IMR-90 (cell line): ENCODE measurements around the gene NR2F2. TPM values are rescaled to one million over a fixed set of nuclear protein-coding genes. Genes with fewer than 3 reads are reported as not detected.

Experiments
- ATAC-seq: fragments of 200-7000 bp; cut with Tn5 transposase; 2 replicates; pipeline ENCODE4 v1.9.1; 2020; ENCODE audit warnings: low read depth, mild to moderate bottlenecking, moderate library complexity
- BruUV-seq: library from RNA; stranded (reverse); fragments of 400-500 nt; replicated peaks from 2 replicates; lab custom pipeline; 2021; lab: Mats Ljungman, UMichigan
- CTCF ChIA-PET: fragments of 300-600 bp; formaldehyde crosslinking; extraction: SDS; loops from one replicate; lab custom pipeline; 2021; ENCODE audit warnings: antibody characterized with exemption; lab: Yijun Ruan, JAX
- POLR2A ChIA-PET: fragments of 300-600 bp; sonication (Branson Sonifier 250); formaldehyde crosslinking; loops from one replicate; lab custom pipeline; 2022; ENCODE audit warnings: antibody characterized with exemption; ENCODE audit not compliant: unreplicated experiment; lab: Charles Lee
- DNase-seq: peaks from one replicate; pipeline ENCODE4 v3.0.0; 2013
- H2AFZ ChIP-seq: replicated peaks from 2 replicates; pipeline ENCODE3; 2013; ENCODE audit warnings: low read length, mild to moderate bottlenecking; ENCODE audit not compliant: poor library complexity
- H2AK5ac ChIP-seq: 2 replicates; pipeline ENCODE4 v1.6.1; 2013; ENCODE audit warnings: low read depth, low read length, inconsistent platforms
- H2AK9ac ChIP-seq: replicated peaks from 2 replicates; pipeline ENCODE3; 2013; ENCODE audit warnings: mild to moderate bottlenecking, low read depth, low read length, moderate library complexity; ENCODE audit not compliant: poor library complexity
- H2BK120ac ChIP-seq: 2 replicates; pipeline ENCODE4 v1.6.1; 2013; ENCODE audit warnings: low read depth, low read length, inconsistent platforms
- H2BK15ac ChIP-seq: 3 replicates; pipeline ENCODE4 v1.6.1; 2013; ENCODE audit warnings: low read depth, low read length, inconsistent platforms
- H2BK20ac ChIP-seq: 2 replicates; pipeline ENCODE4 v1.6.1; 2013; ENCODE audit warnings: low read depth, mild to moderate bottlenecking, inconsistent platforms, low read length, moderate library complexity
- H2BK5ac ChIP-seq: 2 replicates; pipeline ENCODE4 v1.6.1; 2013; ENCODE audit warnings: mild to moderate bottlenecking, low read depth, low read length, inconsistent platforms; ENCODE audit not compliant: poor library complexity, severe bottlenecking
- H3K14ac ChIP-seq: replicated peaks from 2 replicates; pipeline ENCODE4 v1.6.1; 2013; ENCODE audit warnings: low read depth, low read length, inconsistent platforms
- H3K18ac ChIP-seq: 2 replicates; pipeline ENCODE4 v1.6.1; 2013; ENCODE audit warnings: low read depth, low read length, control low read depth
- H3K23ac ChIP-seq: 2 replicates; pipeline ENCODE4 v1.6.1; 2013; ENCODE audit warnings: low read depth, low read length, inconsistent platforms
- H3K27ac ChIP-seq: 2 replicates; pipeline ENCODE4 v1.5.1; 2013; ENCODE audit warnings: mild to moderate bottlenecking, control low read depth, low read length; ENCODE audit not compliant: insufficient read depth
- H3K27me3 ChIP-seq: 2 replicates; pipeline ENCODE4 v1.6.1; 2013; ENCODE audit warnings: low read length; ENCODE audit not compliant: control insufficient read depth, insufficient read depth
- H3K36me3 ChIP-seq: 2 replicates; pipeline ENCODE4 v1.6.1; 2013; ENCODE audit warnings: low read length, mixed read lengths; ENCODE audit not compliant: control insufficient read depth, insufficient read depth
- H3K4ac ChIP-seq: 2 replicates; pipeline ENCODE4 v1.6.1; 2013; ENCODE audit warnings: low read depth, low read length, inconsistent platforms
- H3K4me1 ChIP-seq: 2 replicates; pipeline ENCODE4 v1.6.1; 2013; ENCODE audit warnings: low read length, mixed read lengths; ENCODE audit not compliant: control insufficient read depth, insufficient read depth
- H3K4me2 ChIP-seq: 2 replicates; pipeline ENCODE4 v1.6.1; 2013; ENCODE audit warnings: low read depth, mild to moderate bottlenecking, control low read depth, low read length, moderate library complexity
- H3K4me3 ChIP-seq: 2 replicates; pipeline ENCODE4 v1.5.1; 2013; ENCODE audit warnings: low read depth, mild to moderate bottlenecking, control low read depth, low read length, moderate library complexity; ENCODE audit not compliant: insufficient read depth
- H3K56ac ChIP-seq: 2 replicates; pipeline ENCODE4 v1.6.1; 2013; ENCODE audit warnings: low read length, inconsistent platforms; ENCODE audit not compliant: insufficient read depth; ENCODE audit errors: extremely low read depth
- H3K79me1 ChIP-seq, 2 experiments: 2 replicates each; pipeline ENCODE4 v1.6.1; 2013; ENCODE audit warnings: low read length in 2 of 2, inconsistent platforms in 1 of 2, low read depth in 1 of 2
- H3K9ac ChIP-seq: 2 replicates; pipeline ENCODE4 v1.6.1; 2013; ENCODE audit warnings: low read depth, low read length, control low read depth
- H3K9me1 ChIP-seq: 2 replicates; pipeline ENCODE4 v1.6.1; 2013; ENCODE audit warnings: low read length, inconsistent platforms; ENCODE audit not compliant: insufficient read depth
- H3K9me3 ChIP-seq: 2 replicates; pipeline ENCODE4 v1.6.1; 2013; ENCODE audit warnings: low read length; ENCODE audit not compliant: control insufficient read depth, insufficient read depth
- H4K20me1 ChIP-seq: 2 replicates; pipeline ENCODE4 v1.6.1; 2013; ENCODE audit warnings: low read length, inconsistent platforms; ENCODE audit not compliant: insufficient read depth
- H4K5ac ChIP-seq: 2 replicates; pipeline ENCODE4 v1.6.1; 2013; ENCODE audit warnings: mild to moderate bottlenecking, low read depth, low read length, control low read depth
- H4K8ac ChIP-seq, 2 experiments: 2 replicates each; pipeline ENCODE4 v1.6.1; 2013; ENCODE audit warnings: low read depth in 2 of 2, low read length in 2 of 2, control low read depth in 1 of 2, inconsistent platforms in 1 of 2
- H4K91ac ChIP-seq: 2 replicates; pipeline ENCODE4 v1.6.1; 2013; ENCODE audit warnings: low read depth, low read length, inconsistent platforms; ENCODE audit not compliant: insufficient read depth
- BHLHE40 ChIP-seq: fragments of 150-350 bp; IDR thresholded peaks from 2 replicates; pipeline ENCODE4 v1.6.1; 2016; ENCODE audit warnings: mild to moderate bottlenecking, low read depth, low read length
- CHD1 ChIP-seq: IDR thresholded peaks from 2 replicates; pipeline ENCODE4 v1.6.1; 2012; ENCODE audit warnings: low read depth, low read length, improper control_type of control experiment
- ELK1 ChIP-seq: fragments of 150-350 bp; IDR thresholded peaks from 2 replicates; pipeline ENCODE4 v1.6.1; 2016; ENCODE audit warnings: low read depth, mild to moderate bottlenecking, low read length, moderate library complexity, borderline replicate concordance
- FOS ChIP-seq: fragments of 150-350 bp; IDR thresholded peaks from 2 replicates; pipeline ENCODE4 v1.6.1; 2016; ENCODE audit warnings: low read depth, low read length
- MAFK ChIP-seq: IDR thresholded peaks from 2 replicates; pipeline ENCODE4 v1.6.1; 2012; ENCODE audit warnings: low read depth, low read length, improper control_type of control experiment
- MAZ ChIP-seq: IDR thresholded peaks from 2 replicates; pipeline ENCODE4 v1.6.1; 2012; ENCODE audit warnings: low read depth, mild to moderate bottlenecking, low read length, improper control_type of control experiment, moderate library complexity, borderline replicate concordance
- MXI1 ChIP-seq: IDR thresholded peaks from 2 replicates; pipeline ENCODE4 v1.6.1; 2012; ENCODE audit warnings: low read depth, mild to moderate bottlenecking, low read length, moderate library complexity, borderline replicate concordance
- POLR2A ChIP-seq: IDR thresholded peaks from 2 replicates; pipeline ENCODE4 v1.6.1; 2012; ENCODE audit warnings: mild to moderate bottlenecking, low read depth, low read length
- RAD21 ChIP-seq: IDR thresholded peaks from 2 replicates; pipeline ENCODE4 v1.6.1; 2012; ENCODE audit warnings: low read length, improper control_type of control experiment
- RCOR1 ChIP-seq: IDR thresholded peaks from 2 replicates; pipeline ENCODE4 v1.6.1; 2012; ENCODE audit warnings: mild to moderate bottlenecking, low read length, improper control_type of control experiment; ENCODE audit not compliant: insufficient replicate concordance
- RFX5 ChIP-seq: IDR thresholded peaks from 2 replicates; pipeline ENCODE4 v1.8.0; 2012; ENCODE audit warnings: low read depth, mild to moderate bottlenecking, low read length, moderate library complexity
- WGBS, 2 experiments: methylation state at CpG; one replicate each; pipeline versions ENCODE4 v1.1.5 to v1.1.7; 2013; ENCODE audit warnings: missing lambda C conversion rate in 2 of 2; ENCODE audit not compliant: insufficient read length in 1 of 2; ENCODE audit errors: extremely low coverage in 2 of 2; 5-methylcytosine and 5-hydroxymethylcytosine counted together
- dilution Hi-C: fragments of 300-500 bp; cut with HindIII; formaldehyde crosslinking; loops from one replicate; pipeline ENCODE4 v1.14.3; 2018; ENCODE audit warnings: low sequenced_read_pairs; ENCODE audit not compliant: unreplicated experiment
- in situ Hi-C: fragments of 300-500 bp; cut with MboI; formaldehyde crosslinking; loops from 3 replicates; pipeline ENCODE4 v1.14.3; 2019; ENCODE audit warnings: low sequenced_read_pairs, inconsistent platforms, mixed read lengths
- intact Hi-C: fragments of 100-400 bp; cut with micrococcal nuclease; formaldehyde crosslinking; loops from 2 replicates; pipeline ENCODE4 v1.10.0; 2022
- polyA plus RNA-seq, 3 experiments: library from polyadenylated mRNA; depleted of rRNA; stranded (reverse); fragments of >200 nt; gene quantifications; 2 replicates each; pipeline ENCODE4 v1.2.3, GENCODE V29; 2012; ENCODE audit warnings: low replicate concordance in 1 of 3
- total RNA-seq: library from RNA; depleted of rRNA; stranded (reverse); fragments of >200 nt; gene quantifications from 2 replicates; pipeline ENCODE4 v1.2.3, GENCODE V29; 2012
- TF ChIP-seq, protein P1 (sequence below): conservative IDR thresholded peaks from 2 replicates; pipeline ENCODE4 v1.5.1; 2012; ENCODE audit warnings: mild to moderate bottlenecking, low read depth, low read length, improper control_type of control experiment
- TF ChIP-seq, protein P2 (sequence below): fragments of 150-350 bp; IDR thresholded peaks from 2 replicates; pipeline ENCODE4 v1.6.1; 2017; ENCODE audit warnings: mild to moderate bottlenecking, antibody characterized with exemption, low read length, low read depth

NR2F2 gene
- total and polyA plus RNA-seq, 2 of the 4 experiments (the other 2 are of a cell fraction), result 20.3 to 161 TPM

- ATAC-seq (peak; percentile 47), DNase-seq (peak; percentile 60)
- dilution Hi-C loops (no loop called here), in situ Hi-C loops (no loop called here), intact Hi-C loops (loop anchor here (10.0 kb wide), 1 partner anchor 1941 kb away; no protein-coding TSS in a partner anchor)
- Histone ChIP-seq H4K8ac (peak overlapping the region; percentile 61 to 94; a peak in 2 of 4 replicates), H2AK5ac (peak overlapping the region; percentile 81; the same call in 1 of the 2 replicates), H2AFZ (peak overlapping the region; percentile 91), H3K9me3 (no peaks in the 10 kb centered on the region), H3K4ac (peak overlapping the region; percentile 70), H4K5ac (peak overlapping the region; percentile 78), H4K91ac (peak overlapping the region; percentile 87), H3K56ac (no peak overlapping the region; the same call in 1 of the 2 replicates), H3K27ac (peak overlapping the region; percentile 89), H3K14ac (0 out of 2 replicates have a peak overlapping the region, but pooled peaks have one; percentile 46), H3K4me3 (peak overlapping the region; percentile 71), H2BK5ac (peak overlapping the region; percentile 67), H3K27me3 (no peaks in the 10 kb centered on the region), H3K23ac (peak overlapping the region; percentile 57; the same call in 1 of the 2 replicates), H2BK15ac (no peak overlapping the region), H3K18ac (peak overlapping the region; percentile 85), H3K4me2 (peak overlapping the region; percentile 89), H3K9me1 (no peaks in the 10 kb centered on the region), H4K20me1 (no peaks in the 10 kb centered on the region), H2BK120ac (peak overlapping the region; percentile 68), H3K36me3 (peaks cover 7% of the 10 kb centered on the region; the same call in 1 of the 2 replicates), H3K9ac (peak overlapping the region; percentile 73), H2AK9ac (peak overlapping the region; percentile 92), H3K79me1 (peaks cover 19 to 54% of the 10 kb centered on the region in 2 experiments), H3K4me1 (peaks cover 13% of the 10 kb centered on the region; the same call in 1 of the 2 replicates), H2BK20ac (no peak overlapping the region)
- WGBS, 2 experiments, result 0% methylated on average over 35 of the region's 67 CpGs; no CpG with 5 or more reads in 1 of the 2 experiments
- ChIA-PET CTCF (interaction anchor here (0.7 to 1.6 kb wide), 3 partner anchors 8 to 1330 kb away, joined by 3 to 7 read pairs (median 3); no protein-coding TSS in a partner anchor), POLR2A (no interaction called here)
- BruUV-seq, result no TSS peak
- TF ChIP-seq MAFK (no peak), MXI1 (no peak), RFX5 (no peak), ELK1 (no peak), RAD21 (0 out of 2 replicates have a peak, but pooled peaks have one; percentile 4), CHD1 (no peak), MAZ (no peak), POLR2A (no peak), FOS (no peak), RCOR1 (no peak), BHLHE40 (0 out of 2 replicates have a peak, but pooled peaks have one; percentile 11)
- TF ChIP-seq, protein P1, sequence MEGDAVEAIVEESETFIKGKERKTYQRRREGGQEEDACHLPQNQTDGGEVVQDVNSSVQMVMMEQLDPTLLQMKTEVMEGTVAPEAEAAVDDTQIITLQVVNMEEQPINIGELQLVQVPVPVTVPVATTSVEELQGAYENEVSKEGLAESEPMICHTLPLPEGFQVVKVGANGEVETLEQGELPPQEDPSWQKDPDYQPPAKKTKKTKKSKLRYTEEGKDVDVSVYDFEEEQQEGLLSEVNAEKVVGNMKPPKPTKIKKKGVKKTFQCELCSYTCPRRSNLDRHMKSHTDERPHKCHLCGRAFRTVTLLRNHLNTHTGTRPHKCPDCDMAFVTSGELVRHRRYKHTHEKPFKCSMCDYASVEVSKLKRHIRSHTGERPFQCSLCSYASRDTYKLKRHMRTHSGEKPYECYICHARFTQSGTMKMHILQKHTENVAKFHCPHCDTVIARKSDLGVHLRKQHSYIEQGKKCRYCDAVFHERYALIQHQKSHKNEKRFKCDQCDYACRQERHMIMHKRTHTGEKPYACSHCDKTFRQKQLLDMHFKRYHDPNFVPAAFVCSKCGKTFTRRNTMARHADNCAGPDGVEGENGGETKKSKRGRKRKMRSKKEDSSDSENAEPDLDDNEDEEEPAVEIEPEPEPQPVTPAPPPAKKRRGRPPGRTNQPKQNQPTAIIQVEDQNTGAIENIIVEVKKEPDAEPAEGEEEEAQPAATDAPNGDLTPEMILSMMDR, result peak; percentile 57
- TF ChIP-seq, protein P2, sequence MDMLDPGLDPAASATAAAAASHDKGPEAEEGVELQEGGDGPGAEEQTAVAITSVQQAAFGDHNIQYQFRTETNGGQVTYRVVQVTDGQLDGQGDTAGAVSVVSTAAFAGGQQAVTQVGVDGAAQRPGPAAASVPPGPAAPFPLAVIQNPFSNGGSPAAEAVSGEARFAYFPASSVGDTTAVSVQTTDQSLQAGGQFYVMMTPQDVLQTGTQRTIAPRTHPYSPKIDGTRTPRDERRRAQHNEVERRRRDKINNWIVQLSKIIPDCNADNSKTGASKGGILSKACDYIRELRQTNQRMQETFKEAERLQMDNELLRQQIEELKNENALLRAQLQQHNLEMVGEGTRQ, result no peak
Observed at GRCh38 chr15:96353930-96354730, 23.6 kb downstream of the NR2F2 start.
